Activated B cell treated with CpG ODN at 0.5 μM for 24 hours (primary cell): Measurements from ENCODE around the gene SHISAL2A. TPM values are rescaled to one million over a fixed set of nuclear protein-coding genes. Genes with fewer than 3 reads are reported as not detected.
A peak's percentile ranks its signal among the peaks of the same experiment; 100 is the strongest.

ENCODE experiments used
- ATAC-seq: fragments of 200-7000 bp; cut with Tn5 transposase; one replicate; pipeline ENCODE4 v1.10.0; 2021; ENCODE audit warnings: low read depth, mild to moderate bottlenecking, moderate library complexity
- CTCF ChIA-PET: fragments of 350-600 bp; sonication (Branson Sonifier 250); formaldehyde crosslinking; loops from one replicate; lab custom pipeline; 2021; ENCODE audit warnings: antibody characterized with exemption; lab: Charles Lee
- POLR2A ChIA-PET: fragments of 350-600 bp; sonication (Branson Sonifier 250); formaldehyde crosslinking; loops from one replicate; lab custom pipeline; 2021; ENCODE audit warnings: antibody characterized with exemption; lab: Charles Lee
- DNase-seq: peaks from one replicate; pipeline ENCODE4 v3.0.0; 2022
- H3K27ac Mint-ChIP-seq: one replicate; pipeline ENCODE4 v1.8.0; 2020; ENCODE audit warnings: mixed read lengths
- H3K27me3 Mint-ChIP-seq: one replicate; pipeline ENCODE4 v1.8.0; 2021; ENCODE audit warnings: mixed read lengths
- H3K36me3 Mint-ChIP-seq: one replicate; pipeline ENCODE4 v1.8.0; 2021; ENCODE audit warnings: low read depth, mixed read lengths
- H3K4me1 Mint-ChIP-seq: one replicate; pipeline ENCODE4 v1.8.0; 2021; ENCODE audit warnings: mixed read lengths
- H3K4me3 Mint-ChIP-seq: one replicate; pipeline ENCODE4 v1.8.0; 2020; ENCODE audit warnings: mild to moderate bottlenecking, mixed read lengths
- H3K9me3 Mint-ChIP-seq: one replicate; pipeline ENCODE4 v1.8.0; 2020; ENCODE audit warnings: mixed read lengths
- intact Hi-C: fragments of 100-400 bp; cut with micrococcal nuclease; formaldehyde crosslinking; loops from one replicate; pipeline ENCODE4 v1.15.1; 2024
- total RNA-seq: library from RNA; stranded (reverse); gene quantifications from 2 replicates; pipeline ENCODE4 v1.2.3, GENCODE V29; 2022
- TF ChIP-seq, protein P1 (sequence below): fragments of 200-600 bp; IDR thresholded peaks from one replicate; pipeline ENCODE4 v1.8.0; 2022; ENCODE audit warnings: antibody characterized with exemption, mild to moderate bottlenecking

SHISAL2A gene
- 36.8 and 44.2 TPM in 2 replicates for total RNA-seq

DNA sequence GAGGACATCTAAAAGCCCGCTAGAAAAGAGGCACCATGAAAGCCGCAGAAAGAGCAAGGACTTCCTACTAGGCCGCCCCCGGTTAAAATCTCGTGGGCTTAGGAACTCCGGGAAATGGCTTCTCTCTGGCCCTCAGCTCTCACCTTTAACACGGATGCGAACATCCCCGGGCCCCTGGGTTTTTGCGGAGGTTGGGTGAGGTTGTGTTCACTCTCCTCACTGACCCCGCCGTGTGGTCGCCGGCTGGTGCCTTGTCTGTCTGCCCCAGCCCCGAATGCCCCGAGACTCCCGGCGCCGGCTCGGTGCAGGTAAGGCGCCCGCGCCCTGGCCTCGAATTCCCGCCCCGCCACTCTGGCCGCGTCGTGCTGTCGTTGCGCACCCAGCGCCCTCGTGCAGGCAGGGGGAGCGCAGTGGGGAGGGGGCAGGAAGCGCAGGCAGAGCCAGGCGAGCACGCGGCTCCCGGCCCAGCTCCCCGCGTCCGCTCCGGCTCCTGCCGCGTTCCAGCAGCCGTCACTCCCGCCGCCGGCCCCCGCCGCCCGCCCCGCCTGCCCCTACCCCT, at the start of gene SHISAL2A:
Gene SHISAL2A (plus strand): TSS at position 437 of the 559 bp plus-strand sequence. CDS start 326 bp downstream, outside the sequence.
- H3K4me3 Mint-ChIP-seq, result peak within 1 kb of the TSS; percentile 97
- peaks cover 81% of the 10 kb centered on the region for H3K4me1 Mint-ChIP-seq
- intact Hi-C loops, result loop anchor here (1.0 to 10.0 kb wide), 3 partner anchors 33 to 1128 kb away; no protein-coding TSS in a partner anchor
- TF ChIP-seq, protein P1, sequence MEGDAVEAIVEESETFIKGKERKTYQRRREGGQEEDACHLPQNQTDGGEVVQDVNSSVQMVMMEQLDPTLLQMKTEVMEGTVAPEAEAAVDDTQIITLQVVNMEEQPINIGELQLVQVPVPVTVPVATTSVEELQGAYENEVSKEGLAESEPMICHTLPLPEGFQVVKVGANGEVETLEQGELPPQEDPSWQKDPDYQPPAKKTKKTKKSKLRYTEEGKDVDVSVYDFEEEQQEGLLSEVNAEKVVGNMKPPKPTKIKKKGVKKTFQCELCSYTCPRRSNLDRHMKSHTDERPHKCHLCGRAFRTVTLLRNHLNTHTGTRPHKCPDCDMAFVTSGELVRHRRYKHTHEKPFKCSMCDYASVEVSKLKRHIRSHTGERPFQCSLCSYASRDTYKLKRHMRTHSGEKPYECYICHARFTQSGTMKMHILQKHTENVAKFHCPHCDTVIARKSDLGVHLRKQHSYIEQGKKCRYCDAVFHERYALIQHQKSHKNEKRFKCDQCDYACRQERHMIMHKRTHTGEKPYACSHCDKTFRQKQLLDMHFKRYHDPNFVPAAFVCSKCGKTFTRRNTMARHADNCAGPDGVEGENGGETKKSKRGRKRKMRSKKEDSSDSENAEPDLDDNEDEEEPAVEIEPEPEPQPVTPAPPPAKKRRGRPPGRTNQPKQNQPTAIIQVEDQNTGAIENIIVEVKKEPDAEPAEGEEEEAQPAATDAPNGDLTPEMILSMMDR, result no peak
- no peaks in the 10 kb centered on the region for H3K9me3 Mint-ChIP-seq
- ChIA-PET CTCF (interaction anchor here (1.0 to 4.8 kb wide), 8 partner anchors 9 to 124 kb away, joined by 3 to 23 read pairs (median 4); partner anchors contain the start of gene TUT4), POLR2A (interaction anchor here (0.6 to 8.3 kb wide), 31 partner anchors 8 to 576 kb away, joined by 3 to 163 read pairs (median 6); partner anchors contain the start of genes BTF3L4, COA7, ORC1 and PRPF38A)
- H3K27ac Mint-ChIP-seq, result peak within 1 kb of the TSS; percentile 98
- peak; percentile 66 for DNase-seq
- peaks cover 27% of the 10 kb centered on the region for H3K36me3 Mint-ChIP-seq
- no peaks in the 10 kb centered on the region for H3K27me3 Mint-ChIP-seq
- peak; percentile 15 for ATAC-seq

DNA sequence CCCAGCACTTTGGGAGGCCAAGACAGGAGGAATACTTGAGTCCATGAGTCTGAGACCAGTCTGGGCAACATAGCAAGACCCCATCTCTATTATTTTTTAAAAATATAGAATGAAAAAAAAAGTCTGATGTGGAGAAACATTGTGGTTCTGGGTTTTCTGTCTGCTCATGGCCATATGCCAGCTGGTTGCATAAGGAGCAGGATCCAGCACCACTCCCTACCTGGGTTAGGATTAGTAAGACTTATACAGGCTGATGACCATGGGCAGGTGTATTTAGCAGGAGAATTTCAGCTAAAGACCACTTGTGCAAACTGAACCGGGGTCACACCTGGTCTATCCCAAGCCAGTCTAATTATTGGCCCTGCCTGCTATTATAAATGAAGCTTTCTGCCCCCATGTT, 47.5 kb upstream of the SHISAL2A start:
- no peak overlapping the region for H3K4me3 Mint-ChIP-seq
- ChIA-PET POLR2A (no interaction called here), CTCF (interaction anchor here (0.5 kb wide), 1 partner anchor 778 kb away, joined by 4 read pairs; no protein-coding TSS in a partner anchor)
- TF ChIP-seq, protein P1, result no peak
- intact Hi-C loops, result no loop called here
- H3K4me1 Mint-ChIP-seq, result peaks cover 29% of the 10 kb centered on the region
- DNase-seq (no peak), ATAC-seq (no peak)
- H3K9me3 Mint-ChIP-seq, result no peaks in the 10 kb centered on the region
- H3K27me3 Mint-ChIP-seq, result no peaks in the 10 kb centered on the region
- H3K27ac Mint-ChIP-seq, result no peak overlapping the region
- H3K36me3 Mint-ChIP-seq, result no peaks in the 10 kb centered on the region

DNA sequence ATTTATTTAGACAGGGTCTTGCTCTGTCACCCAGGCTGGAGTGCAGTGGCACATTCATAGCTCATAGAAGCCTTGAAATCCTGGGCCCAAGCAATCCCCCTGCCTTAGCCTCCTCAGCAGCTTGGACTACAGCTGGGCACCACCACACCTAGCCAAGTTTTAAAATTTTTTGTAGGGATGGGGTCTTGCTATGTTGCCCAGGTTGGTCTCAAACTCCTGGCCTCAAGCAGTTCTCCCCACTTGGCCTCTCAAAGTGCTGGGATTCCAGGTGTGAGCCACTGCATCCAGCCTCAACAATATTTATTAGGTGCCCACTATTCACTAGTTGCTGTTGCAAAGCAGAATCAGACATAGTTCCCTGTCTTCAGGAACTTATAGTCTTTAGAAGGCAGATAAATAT, 44.9 kb upstream of the SHISAL2A start:
- Mint-ChIP-seq H3K36me3 (no peaks in the 10 kb centered on the region), H3K27ac (no peak overlapping the region), H3K9me3 (no peaks in the 10 kb centered on the region), H3K27me3 (no peaks in the 10 kb centered on the region), H3K4me1 (peaks cover 34% of the 10 kb centered on the region), H3K4me3 (no peak overlapping the region)
- ATAC-seq (no peak), DNase-seq (no peak)
- ChIA-PET POLR2A (interaction anchor here (1.0 kb wide), 1 partner anchor 53 kb away, joined by 3 read pairs; no protein-coding TSS in a partner anchor), CTCF (no interaction called here)
- intact Hi-C loops, result no loop called here
- TF ChIP-seq, protein P1, result no peak

DNA sequence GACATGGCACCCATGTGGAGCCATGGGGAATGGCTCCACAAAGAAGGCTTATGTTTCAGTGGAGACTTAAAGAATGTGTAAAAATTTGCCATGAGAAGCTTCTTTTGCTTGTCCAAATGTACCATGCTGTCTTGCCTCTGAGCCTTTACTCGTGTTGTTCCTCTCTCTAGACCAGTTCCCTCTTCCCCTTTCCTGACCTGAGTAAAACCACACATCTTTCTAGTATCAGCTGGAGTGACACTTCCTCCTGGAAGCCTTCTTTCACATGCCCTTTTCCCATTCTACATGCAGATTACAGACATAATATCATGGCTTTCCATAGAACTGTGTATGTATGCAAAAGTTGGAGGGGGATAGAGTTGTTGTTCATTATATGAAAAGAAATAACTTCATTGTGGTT, 44.4 kb upstream of the SHISAL2A start:
- CTCF ChIA-PET, result no interaction called here
- H3K9me3 Mint-ChIP-seq, result no peaks in the 10 kb centered on the region
- no peak for ATAC-seq
- POLR2A ChIA-PET, result interaction anchor here (1.0 to 2.1 kb wide), 2 partner anchors 35 to 52 kb away, joined by 3 to 6 read pairs; partner anchors contain the start of gene TUT4
- H3K36me3 Mint-ChIP-seq, result no peaks in the 10 kb centered on the region
- H3K27me3 Mint-ChIP-seq, result no peaks in the 10 kb centered on the region
- peak overlapping the region; percentile 19 for H3K27ac Mint-ChIP-seq
- H3K4me3 Mint-ChIP-seq, result no peak overlapping the region
- intact Hi-C loops, result no loop called here
- no peak for DNase-seq
- peaks cover 39% of the 10 kb centered on the region for H3K4me1 Mint-ChIP-seq
- TF ChIP-seq, protein P1, result no peak

DNA sequence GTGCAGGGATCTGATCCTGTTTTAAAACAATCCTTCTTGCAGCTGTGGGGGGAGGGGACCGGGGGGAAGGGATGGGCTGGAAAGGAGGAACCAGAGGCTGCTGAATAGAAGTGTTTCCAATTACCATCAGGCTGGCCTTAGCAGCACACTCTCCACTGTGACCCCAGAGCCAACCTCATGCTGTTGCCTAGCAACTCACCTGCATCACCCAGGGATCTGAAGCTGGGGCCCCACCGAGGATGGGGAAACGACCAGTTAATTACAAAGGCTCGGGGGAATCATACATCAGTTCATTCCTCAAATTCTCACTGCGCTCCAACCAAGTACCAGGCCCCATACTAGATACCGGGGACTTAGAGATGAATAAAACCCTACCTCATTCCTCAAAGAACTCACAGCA, 42.7 kb upstream of the SHISAL2A start:
- TF ChIP-seq, protein P1, result no peak
- ChIA-PET CTCF (no interaction called here), POLR2A (interaction anchor here (2.1 kb wide), 1 partner anchor 37 kb away, joined by 6 read pairs; the partner anchor contains the start of gene TUT4)
- Mint-ChIP-seq H3K36me3 (no peaks in the 10 kb centered on the region), H3K4me1 (peaks cover 45% of the 10 kb centered on the region), H3K27ac (no peak overlapping the region), H3K4me3 (no peak overlapping the region), H3K27me3 (no peaks in the 10 kb centered on the region), H3K9me3 (no peaks in the 10 kb centered on the region)
- intact Hi-C loops, result no loop called here
- ATAC-seq (no peak), DNase-seq (no peak)
